BE2C (cell line): ENCODE results near the gene SLC10A3.
A peak's percentile ranks its signal among the peaks of the same experiment; 100 is the strongest.

Experiments used
- DNase-seq: peaks from one replicate; pipeline ENCODE4 v3.0.0-alpha.2; 2020
- H3K27me3 ChIP-seq: fragments of 250-450 bp; sonication (Bioruptor Pico); 2 replicates; pipeline ENCODE4 v1.5.1; 2020; ENCODE audit warnings: mild to moderate bottlenecking
- H3K36me3 ChIP-seq: fragments of 250-450 bp; sonication (Bioruptor Pico); 2 replicates; pipeline ENCODE4 v1.5.1; 2020; ENCODE audit warnings: mild to moderate bottlenecking
- H3K4me1 ChIP-seq: fragments of 250-450 bp; sonication (Bioruptor Pico); 2 replicates; pipeline ENCODE4 v1.5.1; 2020
- H3K4me3 ChIP-seq: 2 replicates; pipeline ENCODE4 v1.5.1; 2011; ENCODE audit warnings: low read depth, low read length
- H3K9me3 ChIP-seq: fragments of 250-450 bp; sonication (Bioruptor Pico); 2 replicates; pipeline ENCODE4 v1.5.1; 2020
- CTCF ChIP-seq: IDR thresholded peaks from 2 replicates; pipeline ENCODE4 v1.5.1; 2012; ENCODE audit warnings: mild to moderate bottlenecking, low read depth, low read length

Gene SLC10A3

GRCh38 chrX:154517101-154517781, 26.8 kb upstream of the SLC10A3 start:
- no peak for TF ChIP-seq CTCF
- H3K9me3 ChIP-seq = no peaks in the 10 kb centered on the region
- H3K27me3 ChIP-seq = no peaks in the 10 kb centered on the region
- H3K36me3 ChIP-seq = no peaks in the 10 kb centered on the region
- H3K4me1 ChIP-seq = no peaks in the 10 kb centered on the region
- H3K4me3 ChIP-seq = no peak overlapping the region
- DNase-seq = no peak

DNA sequence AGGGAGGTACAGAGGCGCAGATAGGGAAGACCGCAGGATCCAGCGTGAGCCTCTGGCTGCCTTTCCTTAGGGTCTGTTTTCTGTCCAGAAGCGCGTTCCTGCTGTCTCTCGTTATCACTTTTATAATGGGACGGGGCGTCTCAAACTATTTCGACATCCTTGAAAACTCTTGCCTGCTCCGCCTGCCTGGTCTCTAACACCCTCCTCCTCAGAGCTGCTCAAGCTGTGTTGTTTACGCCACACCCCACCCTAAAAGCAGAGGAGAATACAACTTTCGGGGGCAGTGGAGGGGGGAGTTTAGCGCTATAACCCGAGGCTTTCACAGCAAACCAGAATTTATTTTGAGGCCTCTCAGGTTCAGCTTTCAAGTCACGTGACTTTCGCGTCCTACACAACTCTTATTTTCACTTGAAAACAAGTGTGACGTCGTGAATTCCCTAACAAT, 26.2 kb upstream of the SLC10A3 start:
- no peak for DNase-seq
- Histone ChIP-seq H3K4me1 (no peaks in the 10 kb centered on the region), H3K9me3 (no peaks in the 10 kb centered on the region), H3K36me3 (no peaks in the 10 kb centered on the region), H3K4me3 (peak overlapping the region; percentile 60), H3K27me3 (no peaks in the 10 kb centered on the region)
- TF ChIP-seq CTCF = no peak

GRCh38 chrX:154515966-154516655, 25.7 kb upstream of the SLC10A3 start, which contains the start of gene FAM3A:
TSS of gene FAM3A (minus strand) at chrX:154516232. CDS start at chrX:154515772, 460 bp downstream.
- no peaks in the 10 kb centered on the region for H3K27me3 ChIP-seq
- H3K9me3 ChIP-seq = no peaks in the 10 kb centered on the region
- TF ChIP-seq CTCF = no peak
- H3K4me1 ChIP-seq = no peaks in the 10 kb centered on the region
- H3K36me3 ChIP-seq = no peaks in the 10 kb centered on the region
- H3K4me3 ChIP-seq = peak within 1 kb of the TSS; percentile 65
- DNase-seq = peak; percentile 96

GRCh38 chrX:154515090-154515965, 24.9 kb upstream of the SLC10A3 start:
- no peak for TF ChIP-seq CTCF
- no peak for DNase-seq

DNA sequence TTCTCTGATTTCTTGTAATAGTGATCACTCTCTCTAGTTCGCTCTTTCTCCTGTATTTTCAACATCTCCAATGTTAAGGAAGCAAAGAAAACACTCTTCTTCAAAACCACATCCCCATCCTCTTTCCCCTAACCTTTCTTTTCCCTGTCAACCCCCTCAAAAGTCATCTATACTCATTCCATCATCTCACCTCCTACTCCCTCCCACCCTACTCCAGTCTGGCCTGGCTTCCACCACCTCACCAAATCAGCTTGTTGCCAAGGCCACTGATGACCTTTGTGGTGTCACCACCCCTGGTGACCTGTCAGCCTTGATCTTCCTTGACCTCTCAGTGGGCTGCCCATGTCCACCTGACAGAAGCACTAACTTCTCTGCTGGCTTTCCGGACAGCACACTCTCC, 23.3 kb upstream of the SLC10A3 start:
- no peaks in the 10 kb centered on the region for H3K27me3 ChIP-seq
- no peaks in the 10 kb centered on the region for H3K9me3 ChIP-seq
- DNase-seq = no peak
- H3K4me3 ChIP-seq = no peak overlapping the region
- TF ChIP-seq CTCF = no peak
- H3K4me1 ChIP-seq = no peaks in the 10 kb centered on the region
- H3K36me3 ChIP-seq = no peaks in the 10 kb centered on the region

More at GRCh38 chrX:154515090-154515965, 24.9 kb upstream of the SLC10A3 start:
- Histone ChIP-seq H3K36me3 (no peaks in the 10 kb centered on the region), H3K4me1 (no peaks in the 10 kb centered on the region), H3K4me3 (peak overlapping the region; percentile 65), H3K9me3 (no peaks in the 10 kb centered on the region), H3K27me3 (no peaks in the 10 kb centered on the region)
